Measurements from ENCODE around the gene BEST2.

Gene BEST2

GRCh38 chr19:12772323-12772722 lies 20.7 kb downstream of the BEST2 start:
- no peak for DNase-seq

- peak; percentile 75 for DNase-seq
Measured at GRCh38 chr19:12773571-12773970, 22.0 kb downstream of the BEST2 start.

- peak; percentile 71 for DNase-seq
Measured at GRCh38 chr19:12774588-12775555, 23.3 kb downstream of the BEST2 start, which contains the start of gene HOOK2. Gene HOOK2 (minus strand): TSS chr19:12775552. CDS start chr19:12775449, 103 bp downstream.

- DNase-seq = peak; percentile 95
Measured at GRCh38 chr19:12777217-12778016, 25.8 kb downstream of the BEST2 start.

GRCh38 chr19:12778017-12778904 lies 26.7 kb downstream of the BEST2 start:
- DNase-seq = peak; percentile 97

GRCh38 chr19:12778905-12779161 lies 27.2 kb downstream of the BEST2 start:
- no peak for DNase-seq

- peak; percentile 63 for DNase-seq
Measured at GRCh38 chr19:12779162-12779993, 27.8 kb downstream of the BEST2 start.

GRCh38 chr19:12782174-12782423 lies 30.5 kb downstream of the BEST2 start:
- DNase-seq = no peak

GRCh38 chr19:12782424-12783290 lies 31.1 kb downstream of the BEST2 start:
- DNase-seq = peak; percentile 96

- DNase-seq = no peak
Measured at GRCh38 chr19:12783291-12783848, 31.8 kb downstream of the BEST2 start.

- DNase-seq = no peak
Measured at GRCh38 chr19:12783849-12784393, 32.3 kb downstream of the BEST2 start.

GRCh38 chr19:12784394-12784870 lies 32.8 kb downstream of the BEST2 start:
- no peak for DNase-seq

- no peak for DNase-seq
Measured at GRCh38 chr19:12784871-12785430, 33.4 kb downstream of the BEST2 start.

- no peak for DNase-seq
Measured at GRCh38 chr19:12785431-12786031, 33.9 kb downstream of the BEST2 start.

GRCh38 chr19:12786141-12786870 lies 34.7 kb downstream of the BEST2 start:
- no peak for DNase-seq

- DNase-seq = no peak
Measured at GRCh38 chr19:12786952-12787351, 35.4 kb downstream of the BEST2 start.

- DNase-seq = no peak
Measured at GRCh38 chr19:12787458-12787857, 35.9 kb downstream of the BEST2 start.

GRCh38 chr19:12788042-12788681 lies 36.6 kb downstream of the BEST2 start:
- peak; percentile 89 for DNase-seq

Measured in NCI-H82 (cell line).